Measurements from ENCODE around the gene DTNB. TPM values are rescaled to one million over a fixed set of nuclear protein-coding genes. Genes with fewer than 3 reads are reported as not detected.

DTNB gene
- total RNA-seq, 1 donor from 2014 or later = 17.9 TPM

GRCh38 chr2:25420820-25421237 lies 252.5 kb downstream of the DTNB start:
- Histone ChIP-seq H3K27ac (no peak overlapping the region), H3K4me1 (no peaks in the 10 kb centered on the region), H3K9me3 (no peaks in the 10 kb centered on the region), H3K36me3 (no peaks in the 10 kb centered on the region), H3K27me3 (no peaks in the 10 kb centered on the region), H3K4me3 (no peak overlapping the region)
- no peak for DNase-seq (ENCODE audit: extremely low spot score in 2 of 2)
- intact Hi-C loops (cut with DNase I) = no loop called here
- TF ChIP-seq POLR2AphosphoS5 (IDR thresholded peaks at IDR 0.05; ENCODE audit: insufficient read depth in 1 of 2, low read depth in 1 of 2) = no peak
- no peak for TF ChIP-seq POLR2A (IDR thresholded peaks at IDR 0.05)
- TF ChIP-seq, protein P1, sequence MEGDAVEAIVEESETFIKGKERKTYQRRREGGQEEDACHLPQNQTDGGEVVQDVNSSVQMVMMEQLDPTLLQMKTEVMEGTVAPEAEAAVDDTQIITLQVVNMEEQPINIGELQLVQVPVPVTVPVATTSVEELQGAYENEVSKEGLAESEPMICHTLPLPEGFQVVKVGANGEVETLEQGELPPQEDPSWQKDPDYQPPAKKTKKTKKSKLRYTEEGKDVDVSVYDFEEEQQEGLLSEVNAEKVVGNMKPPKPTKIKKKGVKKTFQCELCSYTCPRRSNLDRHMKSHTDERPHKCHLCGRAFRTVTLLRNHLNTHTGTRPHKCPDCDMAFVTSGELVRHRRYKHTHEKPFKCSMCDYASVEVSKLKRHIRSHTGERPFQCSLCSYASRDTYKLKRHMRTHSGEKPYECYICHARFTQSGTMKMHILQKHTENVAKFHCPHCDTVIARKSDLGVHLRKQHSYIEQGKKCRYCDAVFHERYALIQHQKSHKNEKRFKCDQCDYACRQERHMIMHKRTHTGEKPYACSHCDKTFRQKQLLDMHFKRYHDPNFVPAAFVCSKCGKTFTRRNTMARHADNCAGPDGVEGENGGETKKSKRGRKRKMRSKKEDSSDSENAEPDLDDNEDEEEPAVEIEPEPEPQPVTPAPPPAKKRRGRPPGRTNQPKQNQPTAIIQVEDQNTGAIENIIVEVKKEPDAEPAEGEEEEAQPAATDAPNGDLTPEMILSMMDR (IDR thresholded peaks at IDR 0.05) = no peak

- Histone ChIP-seq H3K27ac (no peak overlapping the region), H3K4me3 (no peak overlapping the region), H3K36me3 (no peaks in the 10 kb centered on the region), H3K4me1 (no peaks in the 10 kb centered on the region), H3K9me3 (no peaks in the 10 kb centered on the region), H3K27me3 (no peaks in the 10 kb centered on the region)
- TF ChIP-seq, protein P1 (IDR thresholded peaks at IDR 0.05) = no peak
- TF ChIP-seq POLR2AphosphoS5 (IDR thresholded peaks at IDR 0.05; ENCODE audit: insufficient read depth in 1 of 2, low read depth in 1 of 2) (no peak), POLR2A (IDR thresholded peaks at IDR 0.05) (no peak)
- intact Hi-C loops (cut with DNase I) = no loop called here
- DNase-seq (ENCODE audit: extremely low spot score in 2 of 2) = no peak
Observed at GRCh38 chr2:25419678-25420242, 253.6 kb downstream of the DTNB start.

GRCh38 chr2:25418944-25419677 lies 254.3 kb downstream of the DTNB start:
- TF ChIP-seq POLR2A (IDR thresholded peaks at IDR 0.05) = no peak
- TF ChIP-seq POLR2AphosphoS5 (IDR thresholded peaks at IDR 0.05; ENCODE audit: insufficient read depth in 1 of 2, low read depth in 1 of 2) = no peak
- TF ChIP-seq, protein P1 (IDR thresholded peaks at IDR 0.05) = no peak
- Histone ChIP-seq H3K4me1 (no peaks in the 10 kb centered on the region), H3K27ac (no peak overlapping the region), H3K36me3 (no peaks in the 10 kb centered on the region), H3K27me3 (no peaks in the 10 kb centered on the region), H3K9me3 (no peaks in the 10 kb centered on the region), H3K4me3 (no peak overlapping the region)
- no peak for DNase-seq (ENCODE audit: extremely low spot score in 2 of 2)
- intact Hi-C loops (cut with DNase I) = no loop called here

DNA sequence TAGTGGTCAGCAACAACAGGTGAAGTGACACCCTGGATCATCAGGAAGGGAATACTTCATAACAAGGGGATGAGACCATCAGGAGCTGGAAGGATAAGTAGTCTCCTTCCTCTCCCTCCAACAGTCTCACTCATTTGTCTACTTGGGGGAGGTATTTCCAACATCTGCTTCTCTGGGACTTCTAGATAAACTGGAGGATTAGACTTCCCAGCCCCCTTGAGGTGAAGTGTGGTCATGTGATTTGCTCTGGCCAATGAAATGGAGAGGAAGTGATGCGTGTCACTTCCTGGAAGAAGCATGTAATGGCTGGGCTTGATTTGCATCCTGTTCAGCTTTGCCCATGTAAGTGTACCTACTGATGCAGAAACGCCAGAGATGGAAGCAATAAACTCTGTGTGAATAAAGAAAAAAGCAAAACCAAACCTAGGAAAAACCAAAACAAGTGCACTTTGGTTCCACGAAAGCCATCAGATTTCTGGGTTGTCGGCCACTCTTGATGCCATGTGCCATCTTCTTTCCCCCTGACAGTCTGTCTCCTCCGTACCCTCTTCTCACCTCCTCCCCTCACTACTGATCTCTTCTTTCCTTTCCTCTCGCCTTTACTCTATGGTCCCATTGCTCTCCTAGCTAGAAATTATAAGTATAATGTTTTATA lies 255.5 kb downstream of the DTNB start:
- no peak for TF ChIP-seq POLR2AphosphoS5 (IDR thresholded peaks at IDR 0.05; ENCODE audit: insufficient read depth in 1 of 2, low read depth in 1 of 2)
- TF ChIP-seq, protein P1 (IDR thresholded peaks at IDR 0.05) = no peak
- no peak for TF ChIP-seq POLR2A (IDR thresholded peaks at IDR 0.05)
- Histone ChIP-seq H3K9me3 (no peaks in the 10 kb centered on the region), H3K27me3 (no peaks in the 10 kb centered on the region), H3K4me3 (no peak overlapping the region), H3K4me1 (no peaks in the 10 kb centered on the region), H3K36me3 (no peaks in the 10 kb centered on the region), H3K27ac (no peak overlapping the region)
- no peak for DNase-seq (ENCODE audit: extremely low spot score in 2 of 2)
- intact Hi-C loops (cut with DNase I) = no loop called here

DNA sequence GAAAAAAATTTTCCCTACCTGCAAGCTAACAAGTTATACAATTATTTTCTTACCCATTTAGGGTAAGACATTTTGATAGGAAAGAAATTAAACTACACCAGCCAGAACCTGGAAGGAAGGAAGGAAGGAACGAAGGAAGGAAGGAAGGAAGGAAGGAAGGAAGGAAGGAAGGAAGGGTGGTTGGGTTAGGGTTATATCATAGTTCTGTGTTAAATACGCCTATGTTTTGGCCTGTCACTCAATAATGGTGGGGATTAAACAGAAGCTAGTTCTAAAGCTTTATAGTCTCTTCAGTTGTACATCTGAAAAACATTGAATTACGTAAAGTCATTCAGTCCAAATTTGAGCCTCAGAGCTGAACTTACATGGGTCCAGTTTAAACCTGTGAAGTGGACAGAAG lies 256.7 kb downstream of the DTNB start:
- no peak overlapping the region for H3K27ac ChIP-seq
- H3K36me3 ChIP-seq = no peaks in the 10 kb centered on the region
- DNase-seq (ENCODE audit: extremely low spot score in 2 of 2) = no peak
- H3K9me3 ChIP-seq = no peaks in the 10 kb centered on the region
- no peaks in the 10 kb centered on the region for H3K27me3 ChIP-seq
- no peaks in the 10 kb centered on the region for H3K4me1 ChIP-seq
- TF ChIP-seq, protein P1 (IDR thresholded peaks at IDR 0.05) = no peak
- TF ChIP-seq POLR2A (IDR thresholded peaks at IDR 0.05) (no peak), POLR2AphosphoS5 (IDR thresholded peaks at IDR 0.05; ENCODE audit: insufficient read depth in 1 of 2, low read depth in 1 of 2) (no peak)
- H3K4me3 ChIP-seq = no peak overlapping the region
- intact Hi-C loops (cut with DNase I) = no loop called here

Measured in vagina (tissue), 2 donors.